ENCODE measurements around the gene PNLIPRP2.

The PNLIPRP2 gene

GRCh38 chr10:116676118-116676517, 55.4 kb downstream of the PNLIPRP2 start:
- no peak for DNase-seq (ENCODE audit: low read depth)
- no peak overlapping the region for H3K4me3 ChIP-seq (ENCODE audit: low read depth, low read length)
- TF ChIP-seq CTCF (conservative IDR thresholded peaks at IDR 0.05; ENCODE audit: low read depth, low read length), result no peak

- no peak overlapping the region for H3K4me3 ChIP-seq (ENCODE audit: low read depth, low read length)
- no peak for TF ChIP-seq CTCF (conservative IDR thresholded peaks at IDR 0.05; ENCODE audit: low read depth, low read length)
- DNase-seq (ENCODE audit: low read depth), result no peak
These were observed 55.9 kb downstream of the PNLIPRP2 start for GRCh38 chr10:116676633-116677032.

GRCh38 chr10:116679351-116679750, 58.6 kb downstream of the PNLIPRP2 start:
- TF ChIP-seq CTCF (conservative IDR thresholded peaks at IDR 0.05; ENCODE audit: low read depth, low read length), result no peak
- no peak for DNase-seq (ENCODE audit: low read depth)
- H3K4me3 ChIP-seq (ENCODE audit: low read depth, low read length), result no peak overlapping the region

GRCh38 chr10:116683166-116683565, 62.4 kb downstream of the PNLIPRP2 start:
- no peak overlapping the region for H3K4me3 ChIP-seq (ENCODE audit: low read depth, low read length)
- no peak for TF ChIP-seq CTCF (conservative IDR thresholded peaks at IDR 0.05; ENCODE audit: low read depth, low read length)
- DNase-seq (ENCODE audit: low read depth), result no peak

- DNase-seq (ENCODE audit: low read depth), result no peak
- TF ChIP-seq CTCF (conservative IDR thresholded peaks at IDR 0.05; ENCODE audit: low read depth, low read length), result no peak
- no peak overlapping the region for H3K4me3 ChIP-seq (ENCODE audit: low read depth, low read length)
These were observed 63.1 kb downstream of the PNLIPRP2 start for GRCh38 chr10:116683821-116684220.

GRCh38 chr10:116684781-116685180, 64.0 kb downstream of the PNLIPRP2 start:
- H3K4me3 ChIP-seq (ENCODE audit: low read depth, low read length), result no peak overlapping the region
- TF ChIP-seq CTCF (conservative IDR thresholded peaks at IDR 0.05; ENCODE audit: low read depth, low read length), result no peak
- no peak for DNase-seq (ENCODE audit: low read depth)

GRCh38 chr10:116685807-116686206, 65.1 kb downstream of the PNLIPRP2 start:
- H3K4me3 ChIP-seq (ENCODE audit: low read depth, low read length), result no peak overlapping the region
- no peak for DNase-seq (ENCODE audit: low read depth)
- TF ChIP-seq CTCF (conservative IDR thresholded peaks at IDR 0.05; ENCODE audit: low read depth, low read length), result no peak
